Fibroblast of skin of scalp (primary cell): Measurements from ENCODE around the gene UBE2D2.
"Not testable (repeated sequence)": the region's sequence is repeated elsewhere in the genome, so short reads cannot be mapped to it uniquely, and the experiment has no call there.

Source experiments
- DNase-seq: peaks from one replicate; pipeline ENCODE4 v3.0.0-alpha.2; 2013

UBE2D2 gene

GRCh38 chr5:139549162-139549894, 11.8 kb upstream of the UBE2D2 start:
- no peak for DNase-seq

GRCh38 chr5:139550051-139550872, 10.9 kb upstream of the UBE2D2 start:
- not testable (repeated sequence) for DNase-seq

GRCh38 chr5:139551191-139551889, 9.8 kb upstream of the UBE2D2 start:
- DNase-seq, result no peak

GRCh38 chr5:139552893-139553575, 8.1 kb upstream of the UBE2D2 start:
- no peak for DNase-seq

- no peak for DNase-seq
Observed at GRCh38 chr5:139554264-139554663, 6.9 kb upstream of the UBE2D2 start.

- no peak for DNase-seq
Observed at GRCh38 chr5:139557811-139558210, 3.3 kb upstream of the UBE2D2 start.

- DNase-seq, result peak; percentile 22
Observed at GRCh38 chr5:139561655-139562451, 714 bp downstream of the UBE2D2 start.

- DNase-seq, result no peak
Observed at GRCh38 chr5:139562847-139563246, 1.7 kb downstream of the UBE2D2 start.

GRCh38 chr5:139565411-139566305, 4.5 kb downstream of the UBE2D2 start:
- no peak for DNase-seq

- DNase-seq, result no peak
Observed at GRCh38 chr5:139566611-139567010, 5.5 kb downstream of the UBE2D2 start.

- DNase-seq, result no peak
Observed at GRCh38 chr5:139569270-139569955, 8.3 kb downstream of the UBE2D2 start.

- no peak for DNase-seq
Observed at GRCh38 chr5:139571543-139571942, 10.4 kb downstream of the UBE2D2 start.

- DNase-seq, result no peak
Observed at GRCh38 chr5:139571966-139572365, 10.8 kb downstream of the UBE2D2 start.

- peak; percentile 43 for DNase-seq
Observed at GRCh38 chr5:139574641-139575312, 13.6 kb downstream of the UBE2D2 start.

- no peak for DNase-seq
Observed at GRCh38 chr5:139575313-139575646, 14.1 kb downstream of the UBE2D2 start.

- DNase-seq, result no peak
Observed at GRCh38 chr5:139575751-139576150, 14.6 kb downstream of the UBE2D2 start.

GRCh38 chr5:139577689-139578290, 16.7 kb downstream of the UBE2D2 start:
- no peak for DNase-seq

- DNase-seq, result no peak
Observed at GRCh38 chr5:139578325-139578724, 17.2 kb downstream of the UBE2D2 start.

- DNase-seq, result not testable (repeated sequence)
Observed at GRCh38 chr5:139582181-139582580, 21.0 kb downstream of the UBE2D2 start.
